HG03025 (cell line): Measurements from ENCODE around the gene TRIM14.
"Not testable (repeated sequence)": the region's sequence is repeated elsewhere in the genome, so short reads cannot be mapped to it uniquely, and the experiment has no call there.

Experiments
- ATAC-seq: cut with Tn5 transposase; IDR thresholded peaks from one replicate; pipeline ENCODE4 v1.9.1; 2021; ENCODE audit warnings: mild to moderate bottlenecking, moderate library complexity; ENCODE audit not compliant: unreplicated experiment, low FRiP score

TRIM14 gene

GRCh38 chr9:98117097-98117496, 1.9 kb downstream of the TRIM14 start:
- not testable (repeated sequence) for ATAC-seq

- ATAC-seq = no peak
These were observed 10.0 kb downstream of the TRIM14 start for GRCh38 chr9:98109052-98109451.

GRCh38 chr9:98108531-98109031, 10.4 kb downstream of the TRIM14 start:
- peak; percentile 67 for ATAC-seq

- no peak for ATAC-seq
These were observed 11.1 kb downstream of the TRIM14 start for GRCh38 chr9:98107926-98108325.

GRCh38 chr9:98105006-98105405, 14.0 kb downstream of the TRIM14 start:
- no peak for ATAC-seq

GRCh38 chr9:98104445-98104881, 14.6 kb downstream of the TRIM14 start:
- no peak for ATAC-seq

- peak; percentile 97 for ATAC-seq
These were observed 17.2 kb downstream of the TRIM14 start for GRCh38 chr9:98101868-98102273.

- peak; percentile 1 for ATAC-seq
These were observed 17.6 kb downstream of the TRIM14 start for GRCh38 chr9:98101416-98101815.

GRCh38 chr9:98100456-98100855, 18.6 kb downstream of the TRIM14 start:
- ATAC-seq = no peak

GRCh38 chr9:98099898-98100297, 19.1 kb downstream of the TRIM14 start:
- no peak for ATAC-seq

- ATAC-seq = no peak
These were observed 19.7 kb downstream of the TRIM14 start for GRCh38 chr9:98099346-98099745.

GRCh38 chr9:98097836-98098235, 21.2 kb downstream of the TRIM14 start:
- no peak for ATAC-seq

GRCh38 chr9:98096091-98096490, 22.9 kb downstream of the TRIM14 start:
- no peak for ATAC-seq

- ATAC-seq = no peak
These were observed 23.6 kb downstream of the TRIM14 start for GRCh38 chr9:98095401-98095800.

GRCh38 chr9:98094851-98095250, 24.2 kb downstream of the TRIM14 start:
- ATAC-seq = no peak

- ATAC-seq = no peak
These were observed 24.7 kb downstream of the TRIM14 start for GRCh38 chr9:98094316-98094715.

GRCh38 chr9:98092613-98092931, 26.4 kb downstream of the TRIM14 start:
- ATAC-seq = no peak

GRCh38 chr9:98091735-98092612, 27.0 kb downstream of the TRIM14 start:
- ATAC-seq = no peak

- ATAC-seq = not testable (repeated sequence)
These were observed 28.3 kb downstream of the TRIM14 start for GRCh38 chr9:98090674-98091073.

- no peak for ATAC-seq
These were observed 31.3 kb downstream of the TRIM14 start for GRCh38 chr9:98087420-98088354.

GRCh38 chr9:98086461-98086860, 32.6 kb downstream of the TRIM14 start:
- ATAC-seq = no peak
